ENCODE data around the gene CCDC57. TPM values are rescaled to one million over a fixed set of nuclear protein-coding genes. Genes with fewer than 3 reads are reported as not detected.

CCDC57 gene
- total RNA-seq, 6 experiments from 2014 or later, result 10.1 to 37.4 (median 17.2) TPM

DNA sequence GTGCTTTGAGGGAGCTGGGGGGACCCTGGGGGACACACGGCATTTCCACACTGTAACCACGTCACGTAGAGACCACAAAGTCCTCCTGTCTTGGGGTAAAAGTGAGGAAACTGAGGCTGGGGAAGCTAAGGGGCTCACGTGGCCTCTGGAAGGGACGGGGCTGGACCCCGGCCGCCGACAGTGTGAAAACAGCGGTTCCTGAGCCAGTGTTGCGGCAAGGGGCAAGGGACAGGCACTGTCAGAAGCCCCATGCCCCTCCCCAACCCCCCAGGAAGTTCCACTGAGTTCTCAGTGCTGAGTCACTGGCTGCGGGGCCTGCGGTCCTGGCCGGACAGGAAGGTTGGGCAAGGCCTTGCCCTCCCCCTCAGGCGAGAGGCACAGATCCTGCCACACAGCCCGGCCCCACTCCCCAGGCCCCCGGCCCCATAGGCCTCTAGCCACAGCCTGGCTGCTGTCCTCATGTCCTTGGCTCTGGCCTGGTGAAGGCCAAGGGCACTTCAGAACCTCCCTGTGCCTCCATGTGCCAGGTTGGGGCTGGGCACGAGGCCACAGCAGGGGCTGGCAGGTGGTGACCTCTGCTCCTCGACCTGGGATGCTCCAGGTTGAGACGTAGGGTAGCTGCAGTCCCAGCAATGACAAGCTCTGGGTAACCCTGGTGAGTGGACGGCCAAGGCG, 5.0 kb upstream of the CCDC57 start:
- Histone ChIP-seq H3K27ac (peak overlapping the region; percentile 47 to 77 (median 70)), H3K27me3 (no peaks in the 10 kb centered on the region), H3K4me1 (peaks cover 2 to 17% (median 5%) of the 10 kb centered on the region in 4 donors), H3K36me3 (no peaks in the 10 kb centered on the region), H3K9me3 (no peaks in the 10 kb centered on the region), H3K4me3 (no peak overlapping the region)
- peak; percentile 78 to 86 (median 83) for DNase-seq
- intact Hi-C loops (cut with DNase I), result no loop called here
- WGBS (ENCODE audit: insufficient coverage, low coverage, low lambda C conversion rate, missing lambda C conversion rate), result 47% methylated on average over 10 of the region's 21 CpGs
- TF ChIP-seq CTCF (IDR thresholded peaks at IDR 0.05) (no peak), POLR2A (IDR thresholded peaks at IDR 0.05) (no peak)
- ATAC-seq, result peak; percentile 42 to 53 (median 48)

GRCh38 chr17:82217120-82217529, 4.5 kb upstream of the CCDC57 start:
- no CpG with 5 or more reads among the region's 12 CpGs for WGBS (ENCODE audit: insufficient coverage, low coverage, low lambda C conversion rate, missing lambda C conversion rate)
- Histone ChIP-seq H3K27me3 (no peaks in the 10 kb centered on the region), H3K9me3 (no peaks in the 10 kb centered on the region), H3K27ac (peak overlapping the region; percentile 47 to 77 (median 70)), H3K4me1 (peaks cover 2 to 17% (median 5%) of the 10 kb centered on the region in 4 donors), H3K4me3 (no peak overlapping the region), H3K36me3 (no peaks in the 10 kb centered on the region)
- ATAC-seq (peak; percentile 4 to 18 (median 10)), DNase-seq (peak; percentile 60 to 81 (median 68))
- no peak for TF ChIP-seq CTCF (IDR thresholded peaks at IDR 0.05)
- TF ChIP-seq POLR2A (IDR thresholded peaks at IDR 0.05), result no peak
- intact Hi-C loops (cut with DNase I), result no loop called here

DNA sequence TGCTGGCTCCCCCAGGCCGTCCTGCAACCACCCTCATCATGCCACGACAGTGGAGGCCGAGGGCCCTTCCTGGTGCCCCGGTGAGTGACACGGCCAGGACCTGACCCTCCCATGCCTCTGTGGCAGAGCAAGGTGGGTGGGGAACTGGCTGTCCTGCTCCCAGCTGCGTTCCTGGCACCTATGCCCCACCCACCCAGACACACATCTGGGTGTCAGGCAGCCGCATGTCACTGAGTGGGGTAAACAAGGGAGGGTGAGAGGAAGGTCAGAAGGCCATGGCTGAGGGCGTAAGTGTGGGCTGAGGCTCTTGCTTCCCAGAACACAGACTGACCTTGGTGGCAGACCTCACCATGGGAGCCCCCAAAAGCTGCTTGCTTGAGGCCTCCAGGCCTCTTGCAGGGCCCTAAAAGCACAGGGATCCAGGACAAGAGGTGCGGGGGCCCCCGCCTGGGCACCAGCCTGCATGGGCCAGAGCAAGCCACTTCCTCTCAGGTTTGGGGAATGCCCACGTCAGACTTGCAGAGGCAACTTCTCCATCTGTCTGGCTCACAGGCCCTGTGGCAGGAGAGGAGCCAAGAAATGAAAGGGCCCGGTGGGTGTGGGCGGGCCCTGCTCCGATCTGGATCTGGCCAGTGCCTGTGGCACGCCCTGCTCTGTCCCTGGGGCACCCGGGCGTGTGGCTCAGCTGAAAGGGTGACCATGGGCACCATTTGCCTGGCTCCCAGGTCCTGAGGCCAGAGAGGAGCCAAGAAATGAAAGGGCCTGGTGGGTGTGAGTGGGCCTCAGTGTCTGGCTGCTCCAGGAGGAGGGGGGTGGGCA, 3.9 kb upstream of the CCDC57 start:
- Histone ChIP-seq H3K36me3 (no peaks in the 10 kb centered on the region), H3K27ac (peak overlapping the region; percentile 47 to 77 (median 70)), H3K4me1 (peaks cover 2 to 22% (median 5%) of the 10 kb centered on the region in 4 donors), H3K9me3 (no peaks in the 10 kb centered on the region), H3K4me3 (no peak overlapping the region), H3K27me3 (no peaks in the 10 kb centered on the region)
- DNase-seq, result peak; percentile 79 to 85 (median 82)
- ATAC-seq, result peak; percentile 54 to 64 (median 58)
- TF ChIP-seq CTCF (IDR thresholded peaks at IDR 0.05) (no peak), POLR2A (IDR thresholded peaks at IDR 0.05) (peak; percentile 11)
- intact Hi-C loops (cut with DNase I), result no loop called here
- 0% methylated on average over 1 of the region's 17 CpGs for WGBS (ENCODE audit: insufficient coverage, low coverage, low lambda C conversion rate, missing lambda C conversion rate)

DNA sequence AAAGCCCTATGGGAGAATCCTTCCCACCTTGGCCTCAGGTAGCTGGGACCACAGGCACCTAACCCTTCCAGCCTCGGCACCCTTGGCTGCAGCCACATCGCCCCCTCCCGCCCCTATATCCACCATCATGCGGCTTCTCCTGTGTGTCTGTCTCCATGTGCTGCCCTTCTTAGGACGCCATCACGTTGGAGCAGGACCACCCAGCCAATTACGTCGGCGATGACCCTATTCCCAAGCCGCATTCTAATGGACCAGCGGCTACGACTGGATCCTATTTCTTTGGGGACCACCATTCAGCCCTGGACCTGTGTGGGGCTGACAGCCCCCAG, 3.3 kb upstream of the CCDC57 start:
- no peak for TF ChIP-seq POLR2A (IDR thresholded peaks at IDR 0.05)
- TF ChIP-seq CTCF (IDR thresholded peaks at IDR 0.05), result no peak
- DNase-seq (peak in 1 of 3 donors; percentile 53), ATAC-seq (no peak)
- peak overlapping the region; percentile 47 to 77 (median 70) for H3K27ac ChIP-seq
- H3K9me3 ChIP-seq, result no peaks in the 10 kb centered on the region
- 88% methylated on average over 9 of the region's 12 CpGs for WGBS (ENCODE audit: insufficient coverage, low coverage, low lambda C conversion rate, missing lambda C conversion rate)
- no peak overlapping the region for H3K4me3 ChIP-seq
- intact Hi-C loops (cut with DNase I), result no loop called here
- no peaks in the 10 kb centered on the region for H3K27me3 ChIP-seq
- H3K36me3 ChIP-seq, result no peaks in the 10 kb centered on the region
- peaks cover 2 to 22% (median 5%) of the 10 kb centered on the region in 4 donors for H3K4me1 ChIP-seq

Data from right lobe of liver (tissue), 6 donors.